DMS114 treated with DMSO at 0.1 percent for 48 hours (cell line): Measurements from ENCODE around the gene ARHGAP18.

Experiments used
- DNase-seq: peaks from one replicate; lab custom pipeline; 2025; ENCODE audit not compliant: unreplicated experiment; lab: John Stamatoyannopoulos, UW

The ARHGAP18 gene

DNA sequence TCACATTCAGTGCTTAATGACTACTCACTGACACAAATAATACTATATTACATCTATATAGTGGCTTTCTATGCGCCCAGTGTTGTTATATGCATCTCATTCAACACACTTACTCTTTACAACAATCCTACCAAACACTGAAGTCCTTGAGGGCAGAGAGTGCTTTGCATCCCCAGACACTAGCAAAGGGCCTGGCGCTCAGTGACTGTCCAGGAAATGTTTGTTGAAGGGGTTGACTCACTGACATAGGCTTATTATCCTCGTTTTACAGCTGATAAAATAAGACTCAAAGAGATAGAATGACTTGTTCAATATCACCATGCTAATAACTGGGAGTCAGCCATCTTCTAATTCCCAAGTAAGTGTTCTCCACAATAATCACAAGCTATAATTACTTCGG, 163.3 kb downstream of the ARHGAP18 start:
- no peak for DNase-seq

GRCh38 chr6:129544892-129545612, 164.9 kb downstream of the ARHGAP18 start:
- DNase-seq: no peak

DNA sequence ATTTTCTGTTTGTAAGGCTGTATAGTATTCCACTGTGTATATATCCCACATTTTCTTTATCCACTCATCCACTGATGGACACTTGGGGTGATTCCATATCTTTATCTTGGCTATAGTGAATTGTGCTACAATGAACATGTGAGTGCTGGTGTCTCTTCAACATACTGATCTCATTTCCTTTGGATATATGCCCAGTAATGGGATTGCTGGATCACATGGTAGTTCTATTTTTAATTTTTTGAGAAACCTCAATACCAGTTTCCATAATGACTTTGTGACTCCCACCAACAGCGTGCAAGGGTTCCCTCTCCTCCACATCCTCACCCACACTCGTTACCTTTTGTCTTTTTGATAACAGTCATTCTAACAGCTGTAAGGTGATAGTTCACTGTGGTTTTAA, 166.0 kb downstream of the ARHGAP18 start:
- DNase-seq: no peak

- DNase-seq: no peak
Measured at GRCh38 chr6:129542705-129543104, 167.3 kb downstream of the ARHGAP18 start.

GRCh38 chr6:129539032-129539431, 170.9 kb downstream of the ARHGAP18 start:
- DNase-seq: no peak

DNA sequence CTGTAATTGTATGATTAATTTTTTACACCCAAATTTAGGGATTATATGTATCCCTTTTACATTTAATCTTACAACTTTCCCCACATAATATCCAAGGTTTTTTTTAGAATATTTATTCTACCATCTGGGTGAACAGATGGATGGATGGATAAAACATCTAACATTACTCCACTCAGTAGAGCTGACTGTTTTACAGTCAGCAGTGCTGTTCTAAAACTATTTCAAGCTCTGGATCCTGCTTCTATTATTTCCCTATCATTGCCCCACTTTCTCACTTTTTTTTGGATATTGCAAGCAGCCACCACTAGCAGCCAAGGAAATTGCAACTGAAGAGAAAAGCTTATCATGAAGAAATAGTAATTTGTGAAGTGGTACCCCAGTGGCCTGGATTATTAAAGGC, 173.7 kb downstream of the ARHGAP18 start:
- DNase-seq: no peak

GRCh38 chr6:129534926-129535325, 175.1 kb downstream of the ARHGAP18 start:
- DNase-seq: no peak
